ENCODE results near the gene ADAP1. TPM values are rescaled to one million over a fixed set of nuclear protein-coding genes. Genes with fewer than 3 reads are reported as not detected.
A peak's percentile ranks its signal among the peaks of the same experiment; 100 is the strongest.

The ADAP1 gene
- total RNA-seq, 2 experiments from 2014 or later, result 2.4 to 7.0 TPM

GRCh38 chr7:957418-958220 is 3.1 kb upstream of the ADAP1 start:
- Histone ChIP-seq H3K4me3 (ENCODE audit: low read depth, low read length, poor library complexity, severe bottlenecking) (no peak overlapping the region), H3K4me1 (ENCODE audit: insufficient read depth, low read length, poor library complexity, severe bottlenecking) (peaks cover 18% of the 10 kb centered on the region), H2AFZ (ENCODE audit: low read length) (no peak overlapping the region), H4K20me1 (ENCODE audit: insufficient read depth, low read length) (no peaks in the 10 kb centered on the region), H3K9me2 (ENCODE audit: insufficient read depth, low read length) (no peaks in the 10 kb centered on the region), H3K79me2 (ENCODE audit: insufficient read depth, low read depth, low read length) (no peaks in the 10 kb centered on the region), H3K4me2 (ENCODE audit: low read length) (no peak overlapping the region), H3K36me3 (ENCODE audit: insufficient read depth, low read length) (no peaks in the 10 kb centered on the region), H3K27ac (ENCODE audit: low read depth, low read length, poor library complexity, severe bottlenecking) (no peak overlapping the region), H3K9me3 (ENCODE audit: low read length) (no peaks in the 10 kb centered on the region)
- ChIA-PET CTCF (ENCODE audit: unreplicated experiment) (interaction anchor here (1.0 kb wide), 1 partner anchor 21 kb away, joined by 4 read pairs; no protein-coding TSS in a partner anchor), POLR2A (interaction anchor here (0.6 to 1.2 kb wide), 2 partner anchors 27 to 47 kb away, joined by 3 read pairs; no protein-coding TSS in a partner anchor)
- BruUV-seq (replicated peaks), result no TSS peak
- intact Hi-C loops (cut with micrococcal nuclease; ENCODE audit: unreplicated experiment), result no loop called here
- no peak for DNase-seq (ENCODE audit: low spot score)
- TF ChIP-seq CTCF (conservative IDR thresholded peaks at IDR 0.05; ENCODE audit: low read length) (no peak), EZH2phosphoT487 (IDR thresholded peaks at IDR 0.05; ENCODE audit: borderline replicate concordance, low read depth, low read length) (no peak)

GRCh38 chr7:956031-956430 is 1.6 kb upstream of the ADAP1 start:
- H3K27ac ChIP-seq (ENCODE audit: low read depth, low read length, poor library complexity, severe bottlenecking), result no peak overlapping the region
- no peaks in the 10 kb centered on the region for H4K20me1 ChIP-seq (ENCODE audit: insufficient read depth, low read length)
- BruUV-seq (replicated peaks), result no TSS peak
- no peaks in the 10 kb centered on the region for H3K36me3 ChIP-seq (ENCODE audit: insufficient read depth, low read length)
- no peak overlapping the region for H2AFZ ChIP-seq (ENCODE audit: low read length)
- POLR2A ChIA-PET, result interaction anchor here (0.7 to 1.3 kb wide), 5 partner anchors 18 to 1170 kb away, joined by 3 to 11 read pairs (median 3); partner anchors contain the start of gene COX19
- intact Hi-C loops (cut with micrococcal nuclease; ENCODE audit: unreplicated experiment), result no loop called here
- CTCF ChIA-PET (ENCODE audit: unreplicated experiment), result interaction anchor here (0.5 to 1.2 kb wide), 3 partner anchors 33 to 504 kb away, joined by 3 to 5 read pairs (median 4); no protein-coding TSS in a partner anchor
- H3K9me3 ChIP-seq (ENCODE audit: low read length), result no peaks in the 10 kb centered on the region
- H3K4me1 ChIP-seq (ENCODE audit: insufficient read depth, low read length, poor library complexity, severe bottlenecking), result peaks cover 18% of the 10 kb centered on the region
- no peak for DNase-seq (ENCODE audit: low spot score)
- H3K4me3 ChIP-seq (ENCODE audit: low read depth, low read length, poor library complexity, severe bottlenecking), result no peak overlapping the region
- H3K4me2 ChIP-seq (ENCODE audit: low read length), result peak overlapping the region; percentile 17; the same call in 1 of the 2 replicates
- no peaks in the 10 kb centered on the region for H3K79me2 ChIP-seq (ENCODE audit: insufficient read depth, low read depth, low read length)
- no peaks in the 10 kb centered on the region for H3K9me2 ChIP-seq (ENCODE audit: insufficient read depth, low read length)
- no peak for TF ChIP-seq EZH2phosphoT487 (IDR thresholded peaks at IDR 0.05; ENCODE audit: borderline replicate concordance, low read depth, low read length)

- Histone ChIP-seq H3K36me3 (ENCODE audit: insufficient read depth, low read length) (no peaks in the 10 kb centered on the region), H4K20me1 (ENCODE audit: insufficient read depth, low read length) (no peaks in the 10 kb centered on the region), H3K79me2 (ENCODE audit: insufficient read depth, low read depth, low read length) (no peaks in the 10 kb centered on the region), H3K4me2 (ENCODE audit: low read length) (no peak overlapping the region), H3K27ac (ENCODE audit: low read depth, low read length, poor library complexity, severe bottlenecking) (no peak overlapping the region), H2AFZ (ENCODE audit: low read length) (no peak overlapping the region), H3K9me3 (ENCODE audit: low read length) (no peaks in the 10 kb centered on the region), H3K4me1 (ENCODE audit: insufficient read depth, low read length, poor library complexity, severe bottlenecking) (peaks cover 26% of the 10 kb centered on the region), H3K4me3 (ENCODE audit: low read depth, low read length, poor library complexity, severe bottlenecking) (no peak overlapping the region), H3K9me2 (ENCODE audit: insufficient read depth, low read length) (no peaks in the 10 kb centered on the region)
- ChIA-PET CTCF (ENCODE audit: unreplicated experiment) (no interaction called here), POLR2A (no interaction called here)
- DNase-seq (ENCODE audit: low spot score), result no peak
- intact Hi-C loops (cut with micrococcal nuclease; ENCODE audit: unreplicated experiment), result loop anchor here (5.0 kb wide), 1 partner anchor 41 kb away; no protein-coding TSS in a partner anchor
- TF ChIP-seq EZH2phosphoT487 (IDR thresholded peaks at IDR 0.05; ENCODE audit: borderline replicate concordance, low read depth, low read length) (no peak), CTCF (conservative IDR thresholded peaks at IDR 0.05; ENCODE audit: low read length) (no peak)
- BruUV-seq (replicated peaks), result no TSS peak
Observed at GRCh38 chr7:953547-954327, 743 bp downstream of the ADAP1 start.

Data from OCI-LY7 (cell line).